IMR-90 (cell line): Measurements from ENCODE around the gene ZNF853.

Experiments
- BHLHE40 ChIP-seq: fragments of 150-350 bp; IDR thresholded peaks from 2 replicates; pipeline ENCODE4 v1.6.1; 2016; ENCODE audit warnings: mild to moderate bottlenecking, low read depth, low read length
- CEBPB ChIP-seq: IDR thresholded peaks from 2 replicates; pipeline ENCODE4 v1.6.1; 2012; ENCODE audit warnings: low read depth, low read length, improper control_type of control experiment
- CTCF ChIP-seq: conservative IDR thresholded peaks from 2 replicates; pipeline ENCODE4 v1.5.1; 2012; ENCODE audit warnings: mild to moderate bottlenecking, low read depth, low read length, improper control_type of control experiment
- FOS ChIP-seq: fragments of 150-350 bp; IDR thresholded peaks from 2 replicates; pipeline ENCODE4 v1.6.1; 2016; ENCODE audit warnings: low read depth, low read length
- MAZ ChIP-seq: IDR thresholded peaks from 2 replicates; pipeline ENCODE4 v1.6.1; 2012; ENCODE audit warnings: low read depth, mild to moderate bottlenecking, low read length, improper control_type of control experiment, moderate library complexity, borderline replicate concordance
- MXI1 ChIP-seq: IDR thresholded peaks from 2 replicates; pipeline ENCODE4 v1.6.1; 2012; ENCODE audit warnings: low read depth, mild to moderate bottlenecking, low read length, moderate library complexity, borderline replicate concordance
- NFE2L2 ChIP-seq: fragments of 150-350 bp; IDR thresholded peaks from 2 replicates; pipeline ENCODE4 v1.6.1; 2016; ENCODE audit warnings: low read depth, mild to moderate bottlenecking, low read length
- POLR2A ChIP-seq: IDR thresholded peaks from 2 replicates; pipeline ENCODE4 v1.6.1; 2012; ENCODE audit warnings: mild to moderate bottlenecking, low read depth, low read length
- RAD21 ChIP-seq: IDR thresholded peaks from 2 replicates; pipeline ENCODE4 v1.6.1; 2012; ENCODE audit warnings: low read length, improper control_type of control experiment
- RCOR1 ChIP-seq: IDR thresholded peaks from 2 replicates; pipeline ENCODE4 v1.6.1; 2012; ENCODE audit warnings: mild to moderate bottlenecking, low read length, improper control_type of control experiment; ENCODE audit not compliant: insufficient replicate concordance
- USF2 ChIP-seq: fragments of 150-350 bp; IDR thresholded peaks from 2 replicates; pipeline ENCODE4 v1.6.1; 2017; ENCODE audit warnings: mild to moderate bottlenecking, antibody characterized with exemption, low read length, low read depth
- TF ChIP-seq, protein P1 (sequence below): fragments of 150-350 bp; IDR thresholded peaks from 2 replicates; pipeline ENCODE4 v1.6.1; 2016; ENCODE audit warnings: low read depth, mild to moderate bottlenecking, low read length, moderate library complexity, borderline replicate concordance

GRCh38 chr7:6575281-6576023 lies 40.0 kb upstream of the ZNF853 start:
- TF ChIP-seq CTCF (no peak), POLR2A (no peak), RCOR1 (no peak), MAZ (no peak), RAD21 (no peak), BHLHE40 (no peak), MXI1 (no peak), USF2 (no peak), FOS (no peak), CEBPB (no peak), NFE2L2 (no peak)
- TF ChIP-seq, protein P1, sequence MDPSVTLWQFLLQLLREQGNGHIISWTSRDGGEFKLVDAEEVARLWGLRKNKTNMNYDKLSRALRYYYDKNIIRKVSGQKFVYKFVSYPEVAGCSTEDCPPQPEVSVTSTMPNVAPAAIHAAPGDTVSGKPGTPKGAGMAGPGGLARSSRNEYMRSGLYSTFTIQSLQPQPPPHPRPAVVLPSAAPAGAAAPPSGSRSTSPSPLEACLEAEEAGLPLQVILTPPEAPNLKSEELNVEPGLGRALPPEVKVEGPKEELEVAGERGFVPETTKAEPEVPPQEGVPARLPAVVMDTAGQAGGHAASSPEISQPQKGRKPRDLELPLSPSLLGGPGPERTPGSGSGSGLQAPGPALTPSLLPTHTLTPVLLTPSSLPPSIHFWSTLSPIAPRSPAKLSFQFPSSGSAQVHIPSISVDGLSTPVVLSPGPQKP: no peak
